ENCODE measurements around the gene TBCEL.

Gene TBCEL

DNA sequence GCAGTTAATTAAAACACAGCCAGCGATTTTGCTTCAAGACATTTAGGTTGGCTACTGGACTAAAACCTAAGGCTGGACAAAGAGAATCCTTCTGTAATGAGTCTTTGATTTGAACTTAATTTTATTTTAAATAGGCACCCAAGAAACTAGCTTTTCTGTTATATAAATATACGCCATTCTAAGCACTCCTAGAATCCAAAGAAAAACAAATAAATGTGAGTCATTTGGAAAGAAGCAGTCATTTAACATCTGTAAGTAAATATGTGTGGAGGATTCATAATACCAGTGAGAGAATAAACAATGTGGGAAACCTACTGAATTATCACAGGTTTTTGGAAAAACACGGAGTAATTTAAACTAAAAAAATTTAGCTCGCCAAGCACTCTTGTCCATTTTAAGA, 76.0 kb downstream of the TBCEL start:
- Histone ChIP-seq H3K27ac (ENCODE audit: low read depth in 2 of 2, low read length in 2 of 2) (no peak overlapping the region), H3K4me3 (ENCODE audit: low read length in 2 of 2) (no peak overlapping the region), H3K9ac (ENCODE audit: low read depth in 1 of 2, low read length in 2 of 2) (no peak overlapping the region), H3K9me3 (ENCODE audit: control insufficient read depth in 2 of 2, low read length in 2 of 2) (no peaks in the 10 kb centered on the region), H3K36me3 (ENCODE audit: control insufficient read depth in 2 of 2, insufficient read depth in 2 of 2, low read length in 2 of 2) (no peaks in the 10 kb centered on the region), H3K4me1 (ENCODE audit: control insufficient read depth in 2 of 2, insufficient read depth in 2 of 2, low read length in 2 of 2) (no peaks in the 10 kb centered on the region), H3K27me3 (ENCODE audit: control insufficient read depth in 2 of 2, insufficient read depth in 2 of 2, low read length in 2 of 2) (no peaks in the 10 kb centered on the region)

DNA sequence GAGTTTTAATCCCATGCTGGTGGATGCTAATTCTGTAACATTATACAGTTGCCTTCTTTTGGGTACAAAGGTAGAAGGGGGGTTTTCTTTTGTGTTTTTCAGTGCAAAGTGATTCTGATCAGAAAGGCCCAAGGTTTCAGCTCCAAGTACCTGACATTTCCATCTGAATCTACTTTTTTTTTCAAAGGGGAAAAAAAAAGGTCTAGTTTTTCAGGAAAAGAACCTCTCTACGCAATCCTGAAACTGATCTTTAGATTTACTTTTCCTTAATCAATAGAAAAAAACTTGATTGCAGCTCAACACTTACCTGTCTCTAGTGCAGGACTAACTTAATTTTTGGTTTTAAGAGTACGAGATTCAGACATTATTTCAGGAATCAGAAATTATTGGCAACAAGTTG, 77.0 kb downstream of the TBCEL start, which contains the start of gene TECTA:
TSS of gene TECTA (plus strand) at position 301 of the 400 bp plus-strand sequence. CDS start 1,423 bp downstream, outside the sequence.
- Histone ChIP-seq H3K27ac (ENCODE audit: low read depth in 2 of 2, low read length in 2 of 2) (no peak within 1 kb of the TSS), H3K9ac (ENCODE audit: low read depth in 1 of 2, low read length in 2 of 2) (no peak within 1 kb of the TSS), H3K27me3 (ENCODE audit: control insufficient read depth in 2 of 2, insufficient read depth in 2 of 2, low read length in 2 of 2) (no peaks in the 10 kb centered on the region), H3K4me3 (ENCODE audit: low read length in 2 of 2) (no peak within 1 kb of the TSS), H3K36me3 (ENCODE audit: control insufficient read depth in 2 of 2, insufficient read depth in 2 of 2, low read length in 2 of 2) (no peaks in the 10 kb centered on the region), H3K4me1 (ENCODE audit: control insufficient read depth in 2 of 2, insufficient read depth in 2 of 2, low read length in 2 of 2) (no peaks in the 10 kb centered on the region), H3K9me3 (ENCODE audit: control insufficient read depth in 2 of 2, low read length in 2 of 2) (no peaks in the 10 kb centered on the region)

DNA sequence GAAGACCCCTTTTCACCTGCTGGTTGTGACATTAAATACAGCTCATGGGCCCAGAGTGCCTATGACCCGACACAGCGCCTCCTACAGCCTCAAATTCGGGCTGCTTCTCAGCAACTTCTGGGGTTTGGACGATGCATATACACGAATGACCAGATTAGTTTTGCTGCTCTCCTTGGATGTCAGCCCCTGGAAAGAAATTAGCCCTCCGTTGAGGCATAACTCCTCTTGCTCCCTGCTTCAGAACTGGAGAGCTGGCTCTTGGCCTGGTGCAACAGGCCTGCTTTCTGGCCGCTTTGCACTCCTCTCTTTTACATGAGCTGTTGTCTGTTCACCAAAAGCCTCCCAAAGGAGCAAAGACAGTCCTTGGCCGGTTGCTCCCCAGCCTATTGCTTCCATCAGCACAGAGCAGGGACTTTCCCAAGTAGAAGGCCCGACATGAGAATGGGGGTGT, 80.4 kb downstream of the TBCEL start:
- Histone ChIP-seq H3K36me3 (ENCODE audit: control insufficient read depth in 2 of 2, insufficient read depth in 2 of 2, low read length in 2 of 2) (no peaks in the 10 kb centered on the region), H3K4me1 (ENCODE audit: control insufficient read depth in 2 of 2, insufficient read depth in 2 of 2, low read length in 2 of 2) (no peaks in the 10 kb centered on the region), H3K9me3 (ENCODE audit: control insufficient read depth in 2 of 2, low read length in 2 of 2) (no peaks in the 10 kb centered on the region), H3K27ac (ENCODE audit: low read depth in 2 of 2, low read length in 2 of 2) (peak overlapping the region in 1 of 2 donors; percentile 23), H3K9ac (ENCODE audit: low read depth in 1 of 2, low read length in 2 of 2) (no peak overlapping the region), H3K4me3 (ENCODE audit: low read length in 2 of 2) (no peak overlapping the region), H3K27me3 (ENCODE audit: control insufficient read depth in 2 of 2, insufficient read depth in 2 of 2, low read length in 2 of 2) (no peaks in the 10 kb centered on the region)

DNA sequence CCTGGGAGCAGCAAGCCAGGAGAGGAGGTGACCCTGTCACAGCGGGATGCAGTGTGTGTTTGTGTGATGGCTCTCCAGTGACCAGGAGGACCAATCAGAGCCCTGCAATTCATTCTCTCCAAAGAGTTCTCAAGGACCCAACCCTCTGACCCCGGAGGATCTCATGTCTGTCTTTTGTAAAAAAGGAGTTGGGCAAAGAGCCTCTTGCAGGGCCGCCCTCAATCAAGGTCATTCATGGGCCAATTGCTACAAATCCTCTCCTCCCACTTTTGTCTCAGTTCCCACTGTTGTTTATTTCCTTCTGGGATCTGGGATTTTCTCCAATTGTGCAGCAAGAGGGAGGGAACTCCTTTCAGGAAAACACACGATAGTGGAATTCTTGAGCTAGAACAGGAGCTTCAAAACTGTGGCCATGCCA, 81.2 kb downstream of the TBCEL start:
- Histone ChIP-seq H3K9ac (ENCODE audit: low read depth in 1 of 2, low read length in 2 of 2) (no peak overlapping the region), H3K9me3 (ENCODE audit: control insufficient read depth in 2 of 2, low read length in 2 of 2) (no peaks in the 10 kb centered on the region), H3K4me1 (ENCODE audit: control insufficient read depth in 2 of 2, insufficient read depth in 2 of 2, low read length in 2 of 2) (no peaks in the 10 kb centered on the region), H3K4me3 (ENCODE audit: low read length in 2 of 2) (no peak overlapping the region), H3K36me3 (ENCODE audit: control insufficient read depth in 2 of 2, insufficient read depth in 2 of 2, low read length in 2 of 2) (no peaks in the 10 kb centered on the region), H3K27me3 (ENCODE audit: control insufficient read depth in 2 of 2, insufficient read depth in 2 of 2, low read length in 2 of 2) (no peaks in the 10 kb centered on the region), H3K27ac (ENCODE audit: low read depth in 2 of 2, low read length in 2 of 2) (peak overlapping the region in 1 of 2 donors; percentile 23)

DNA sequence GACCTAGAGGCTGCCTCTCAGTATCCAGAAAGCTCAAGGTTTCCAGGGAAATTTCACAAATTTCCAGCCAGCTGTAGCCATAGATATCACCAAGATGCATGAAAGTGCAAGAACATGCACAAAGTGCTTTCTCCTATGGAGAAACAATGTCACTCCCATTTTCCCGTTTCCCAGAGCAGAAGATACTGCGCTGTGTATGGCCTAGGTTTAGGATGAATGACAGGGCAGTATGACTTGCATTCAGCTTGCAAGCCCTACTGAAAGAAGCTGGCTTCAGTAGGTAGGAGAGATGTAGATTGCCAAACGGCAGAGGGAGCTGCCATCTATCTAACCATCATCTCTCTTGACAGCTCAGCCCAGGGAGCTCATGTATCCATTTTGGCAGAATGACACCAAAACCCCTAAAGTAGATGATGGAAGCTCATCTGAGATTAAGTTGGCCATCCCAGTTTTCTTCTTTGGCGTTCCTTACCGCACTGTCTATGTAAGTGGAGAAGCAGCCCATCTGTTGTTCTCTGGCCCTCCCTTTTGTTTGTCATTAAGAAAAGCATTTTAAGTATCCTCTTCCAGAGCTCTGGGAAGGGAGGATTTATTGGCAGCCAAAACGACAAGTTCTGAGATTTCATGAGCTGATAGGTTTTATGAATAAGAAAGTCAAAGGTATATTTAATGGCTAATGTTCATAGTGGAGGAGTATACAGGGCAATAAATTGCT, 81.7 kb downstream of the TBCEL start:
- peak overlapping the region in 1 of 2 donors; percentile 11 for H3K27ac ChIP-seq (ENCODE audit: low read depth in 2 of 2, low read length in 2 of 2)

DNA sequence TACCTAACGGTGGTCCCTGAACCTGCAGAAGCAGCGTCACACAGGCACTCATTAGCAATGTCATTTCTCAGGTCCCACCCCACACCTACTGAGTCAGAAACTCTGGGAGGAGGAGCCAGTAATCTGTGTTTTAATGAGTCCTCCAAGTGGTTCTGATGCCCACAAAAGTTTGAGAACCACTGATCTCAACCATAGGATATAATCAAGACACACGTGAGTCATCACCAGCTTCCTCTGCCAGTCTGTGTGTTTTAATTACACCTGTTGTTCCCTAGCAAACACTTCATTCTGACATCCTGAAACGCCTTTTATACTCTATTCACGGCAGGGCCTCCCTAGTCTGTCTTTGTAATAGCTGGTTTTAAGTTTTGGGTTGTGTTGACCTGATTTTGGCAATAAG, 82.9 kb downstream of the TBCEL start:
- Histone ChIP-seq H3K4me1 (ENCODE audit: control insufficient read depth in 2 of 2, insufficient read depth in 2 of 2, low read length in 2 of 2) (no peaks in the 10 kb centered on the region), H3K27ac (ENCODE audit: low read depth in 2 of 2, low read length in 2 of 2) (no peak overlapping the region), H3K9ac (ENCODE audit: low read depth in 1 of 2, low read length in 2 of 2) (no peak overlapping the region), H3K4me3 (ENCODE audit: low read length in 2 of 2) (no peak overlapping the region), H3K9me3 (ENCODE audit: control insufficient read depth in 2 of 2, low read length in 2 of 2) (no peaks in the 10 kb centered on the region), H3K36me3 (ENCODE audit: control insufficient read depth in 2 of 2, insufficient read depth in 2 of 2, low read length in 2 of 2) (no peaks in the 10 kb centered on the region), H3K27me3 (ENCODE audit: control insufficient read depth in 2 of 2, insufficient read depth in 2 of 2, low read length in 2 of 2) (no peaks in the 10 kb centered on the region)

More for the DNA sequence above, 81.7 kb downstream of the TBCEL start:
- no peaks in the 10 kb centered on the region for H3K27me3 ChIP-seq (ENCODE audit: control insufficient read depth in 2 of 2, insufficient read depth in 2 of 2, low read length in 2 of 2)
- H3K4me3 ChIP-seq (ENCODE audit: low read length in 2 of 2), result no peak overlapping the region
- no peaks in the 10 kb centered on the region for H3K9me3 ChIP-seq (ENCODE audit: control insufficient read depth in 2 of 2, low read length in 2 of 2)
- no peaks in the 10 kb centered on the region for H3K4me1 ChIP-seq (ENCODE audit: control insufficient read depth in 2 of 2, insufficient read depth in 2 of 2, low read length in 2 of 2)
- H3K9ac ChIP-seq (ENCODE audit: low read depth in 1 of 2, low read length in 2 of 2), result no peak overlapping the region
- no peaks in the 10 kb centered on the region for H3K36me3 ChIP-seq (ENCODE audit: control insufficient read depth in 2 of 2, insufficient read depth in 2 of 2, low read length in 2 of 2)

DNA sequence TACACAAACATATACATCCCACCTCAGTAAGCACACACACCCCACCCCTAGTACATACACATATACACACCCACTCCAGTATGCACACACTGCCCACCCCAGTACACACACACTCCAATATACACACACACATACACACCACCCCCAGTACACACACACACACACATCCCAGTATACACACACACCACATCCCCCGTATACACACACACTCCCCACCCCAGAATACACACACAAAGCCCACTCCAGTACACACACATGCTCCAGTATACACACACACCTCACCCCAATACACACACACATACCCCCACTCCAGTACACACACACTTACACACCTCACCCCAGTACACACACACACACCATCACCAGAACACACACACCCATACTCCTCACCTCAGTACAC, 84.5 kb downstream of the TBCEL start:
- H3K9me3 ChIP-seq (ENCODE audit: control insufficient read depth in 2 of 2, low read length in 2 of 2), result no peaks in the 10 kb centered on the region
- H3K4me3 ChIP-seq (ENCODE audit: low read length in 2 of 2), result no peak overlapping the region
- no peaks in the 10 kb centered on the region for H3K27me3 ChIP-seq (ENCODE audit: control insufficient read depth in 2 of 2, insufficient read depth in 2 of 2, low read length in 2 of 2)
- no peaks in the 10 kb centered on the region for H3K4me1 ChIP-seq (ENCODE audit: control insufficient read depth in 2 of 2, insufficient read depth in 2 of 2, low read length in 2 of 2)
- no peaks in the 10 kb centered on the region for H3K36me3 ChIP-seq (ENCODE audit: control insufficient read depth in 2 of 2, insufficient read depth in 2 of 2, low read length in 2 of 2)
- H3K27ac ChIP-seq (ENCODE audit: low read depth in 2 of 2, low read length in 2 of 2), result no peak overlapping the region
- no peak overlapping the region for H3K9ac ChIP-seq (ENCODE audit: low read depth in 1 of 2, low read length in 2 of 2)

DNA sequence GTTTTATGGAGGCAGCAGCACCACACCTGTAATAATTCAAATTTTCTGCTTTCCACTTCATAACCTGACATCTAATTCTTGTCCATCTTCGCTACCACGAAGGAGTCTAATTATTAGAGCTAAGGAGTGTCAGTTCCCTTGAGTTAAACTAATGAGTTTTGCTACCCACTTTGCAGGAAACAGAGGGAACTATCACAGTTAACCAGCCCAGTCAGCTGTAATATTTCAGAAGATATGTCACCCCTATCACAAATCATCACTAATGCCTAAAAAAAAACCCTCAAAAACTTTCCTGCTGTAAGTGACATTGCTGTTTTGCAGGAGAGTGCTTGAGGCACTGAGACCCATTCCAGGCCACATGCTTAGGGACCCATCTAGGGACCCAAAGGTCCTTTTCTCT, 85.6 kb downstream of the TBCEL start:
- no peak overlapping the region for H3K9ac ChIP-seq (ENCODE audit: low read depth in 1 of 2, low read length in 2 of 2)
- no peaks in the 10 kb centered on the region for H3K27me3 ChIP-seq (ENCODE audit: control insufficient read depth in 2 of 2, insufficient read depth in 2 of 2, low read length in 2 of 2)
- H3K4me1 ChIP-seq (ENCODE audit: control insufficient read depth in 2 of 2, insufficient read depth in 2 of 2, low read length in 2 of 2), result no peaks in the 10 kb centered on the region
- H3K27ac ChIP-seq (ENCODE audit: low read depth in 2 of 2, low read length in 2 of 2), result no peak overlapping the region
- no peak overlapping the region for H3K4me3 ChIP-seq (ENCODE audit: low read length in 2 of 2)
- no peaks in the 10 kb centered on the region for H3K36me3 ChIP-seq (ENCODE audit: control insufficient read depth in 2 of 2, insufficient read depth in 2 of 2, low read length in 2 of 2)
- no peaks in the 10 kb centered on the region for H3K9me3 ChIP-seq (ENCODE audit: control insufficient read depth in 2 of 2, low read length in 2 of 2)

DNA sequence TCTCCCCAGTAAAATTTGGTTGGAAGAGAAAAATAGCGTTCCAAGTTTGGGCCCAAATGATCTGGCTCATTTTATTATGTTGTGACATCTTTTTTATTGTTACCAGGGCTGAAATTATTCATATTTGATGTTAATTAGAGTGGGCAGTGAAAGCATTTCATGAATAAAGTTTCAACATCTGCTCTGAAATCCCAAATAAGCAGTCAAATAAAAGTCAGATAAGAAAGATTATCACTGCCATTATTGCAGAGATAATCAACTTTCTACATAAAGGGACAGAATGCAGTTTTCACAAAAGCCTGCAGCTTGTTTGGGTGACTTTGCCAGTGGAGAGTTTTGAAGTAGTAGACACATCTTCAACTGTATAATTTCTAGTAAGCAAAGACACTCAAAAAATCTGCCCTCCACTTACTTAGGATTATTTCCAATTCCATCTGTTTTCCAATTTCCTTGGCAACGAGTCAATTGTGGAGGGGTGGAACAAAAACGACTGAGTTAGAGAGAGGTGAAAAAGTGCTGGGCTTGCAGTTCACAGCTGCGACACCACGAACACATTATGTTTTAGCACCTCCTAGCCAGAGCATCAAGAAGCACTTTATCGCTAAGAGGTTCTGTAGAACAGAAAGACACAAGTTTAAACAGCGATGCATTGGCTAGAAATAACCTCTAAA, 86.1 kb downstream of the TBCEL start:
- Histone ChIP-seq H3K36me3 (ENCODE audit: control insufficient read depth in 2 of 2, insufficient read depth in 2 of 2, low read length in 2 of 2) (no peaks in the 10 kb centered on the region), H3K27ac (ENCODE audit: low read depth in 2 of 2, low read length in 2 of 2) (no peak overlapping the region), H3K4me1 (ENCODE audit: control insufficient read depth in 2 of 2, insufficient read depth in 2 of 2, low read length in 2 of 2) (no peaks in the 10 kb centered on the region), H3K9me3 (ENCODE audit: control insufficient read depth in 2 of 2, low read length in 2 of 2) (no peaks in the 10 kb centered on the region), H3K4me3 (ENCODE audit: low read length in 2 of 2) (no peak overlapping the region), H3K9ac (ENCODE audit: low read depth in 1 of 2, low read length in 2 of 2) (no peak overlapping the region), H3K27me3 (ENCODE audit: control insufficient read depth in 2 of 2, insufficient read depth in 2 of 2, low read length in 2 of 2) (no peaks in the 10 kb centered on the region)

DNA sequence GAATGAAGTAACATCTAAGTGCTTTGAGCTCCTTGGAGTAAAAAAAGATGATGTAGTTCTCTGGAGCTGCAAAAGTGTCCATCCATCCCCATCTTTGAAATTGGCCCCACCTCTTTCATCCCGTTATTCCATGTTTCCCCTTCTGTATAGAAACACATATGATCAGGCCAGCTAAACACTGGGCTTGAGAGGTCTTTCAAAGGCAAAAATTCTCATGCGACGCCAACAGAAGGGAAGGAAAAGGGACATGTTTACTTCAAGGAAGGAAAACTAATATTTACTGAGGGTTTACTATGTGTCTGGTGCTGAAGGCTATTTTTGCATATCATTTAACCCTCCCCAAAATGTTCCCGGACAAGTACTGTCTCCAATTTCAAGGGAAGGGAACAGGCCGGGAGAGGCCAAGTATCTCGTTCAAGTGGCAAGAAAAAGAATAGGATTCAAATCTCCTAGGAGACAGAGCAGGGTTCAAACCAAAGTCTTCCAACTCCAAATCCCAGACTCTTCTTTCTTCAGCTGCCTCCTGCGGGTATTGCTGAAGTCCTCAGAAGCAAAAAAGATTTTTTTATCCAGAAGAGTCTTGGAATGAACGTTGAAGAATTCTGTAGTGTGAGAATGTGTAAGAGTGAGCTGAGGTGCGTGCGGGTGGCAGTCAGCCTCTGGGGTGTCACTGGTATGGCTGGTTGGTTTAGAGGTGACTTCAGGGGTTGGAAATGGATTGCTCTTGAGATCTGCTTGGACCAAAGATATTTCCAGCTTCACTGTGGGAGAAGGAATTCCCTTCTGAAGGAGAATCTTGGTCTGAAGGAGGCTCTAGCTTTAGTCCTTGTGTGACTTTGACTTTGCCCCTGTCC, 87.2 kb downstream of the TBCEL start:
- H3K9me3 ChIP-seq (ENCODE audit: control insufficient read depth in 2 of 2, low read length in 2 of 2), result no peaks in the 10 kb centered on the region
- H3K36me3 ChIP-seq (ENCODE audit: control insufficient read depth in 2 of 2, insufficient read depth in 2 of 2, low read length in 2 of 2), result no peaks in the 10 kb centered on the region
- H3K9ac ChIP-seq (ENCODE audit: low read depth in 1 of 2, low read length in 2 of 2), result no peak overlapping the region
- H3K4me1 ChIP-seq (ENCODE audit: control insufficient read depth in 2 of 2, insufficient read depth in 2 of 2, low read length in 2 of 2), result no peaks in the 10 kb centered on the region
- no peak overlapping the region for H3K27ac ChIP-seq (ENCODE audit: low read depth in 2 of 2, low read length in 2 of 2)
- no peak overlapping the region for H3K4me3 ChIP-seq (ENCODE audit: low read length in 2 of 2)
- H3K27me3 ChIP-seq (ENCODE audit: control insufficient read depth in 2 of 2, insufficient read depth in 2 of 2, low read length in 2 of 2), result no peaks in the 10 kb centered on the region

Data from mucosa of rectum (tissue), 2 donors.